ENCODE measurements around the gene AURKA.

DNA sequence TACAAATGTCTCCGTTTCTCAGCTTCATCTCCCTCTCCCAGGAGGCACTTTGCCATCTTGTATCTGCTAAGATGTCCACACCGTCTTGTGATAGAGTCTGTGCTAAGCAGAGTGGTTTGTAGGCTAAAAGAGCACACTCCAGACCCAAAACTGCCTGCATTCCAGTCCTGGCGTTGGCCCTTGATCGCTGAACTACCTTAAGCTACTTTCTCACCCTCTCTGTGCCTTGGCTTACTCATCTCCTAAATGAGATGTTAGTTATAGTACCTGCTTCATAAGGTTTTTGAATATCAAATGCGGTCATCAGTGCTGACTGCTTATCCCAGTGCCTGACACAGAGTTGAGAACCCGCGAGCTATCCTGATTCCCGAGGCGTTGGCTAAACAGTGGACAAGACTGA lies 34.0 kb upstream of the AURKA start:
- TF ChIP-seq, protein P1, sequence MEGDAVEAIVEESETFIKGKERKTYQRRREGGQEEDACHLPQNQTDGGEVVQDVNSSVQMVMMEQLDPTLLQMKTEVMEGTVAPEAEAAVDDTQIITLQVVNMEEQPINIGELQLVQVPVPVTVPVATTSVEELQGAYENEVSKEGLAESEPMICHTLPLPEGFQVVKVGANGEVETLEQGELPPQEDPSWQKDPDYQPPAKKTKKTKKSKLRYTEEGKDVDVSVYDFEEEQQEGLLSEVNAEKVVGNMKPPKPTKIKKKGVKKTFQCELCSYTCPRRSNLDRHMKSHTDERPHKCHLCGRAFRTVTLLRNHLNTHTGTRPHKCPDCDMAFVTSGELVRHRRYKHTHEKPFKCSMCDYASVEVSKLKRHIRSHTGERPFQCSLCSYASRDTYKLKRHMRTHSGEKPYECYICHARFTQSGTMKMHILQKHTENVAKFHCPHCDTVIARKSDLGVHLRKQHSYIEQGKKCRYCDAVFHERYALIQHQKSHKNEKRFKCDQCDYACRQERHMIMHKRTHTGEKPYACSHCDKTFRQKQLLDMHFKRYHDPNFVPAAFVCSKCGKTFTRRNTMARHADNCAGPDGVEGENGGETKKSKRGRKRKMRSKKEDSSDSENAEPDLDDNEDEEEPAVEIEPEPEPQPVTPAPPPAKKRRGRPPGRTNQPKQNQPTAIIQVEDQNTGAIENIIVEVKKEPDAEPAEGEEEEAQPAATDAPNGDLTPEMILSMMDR (conservative IDR thresholded peaks at IDR 0.05), result no peak
- TF ChIP-seq ZFX (IDR thresholded peaks at IDR 0.05), result no peak
